OCI-LY3 (cell line): Measurements from ENCODE around the gene CYP4A22.

Source experiments
- H2AFZ ChIP-seq: fragments of 200-600, 300-600 bp; shearing (Covaris generic); 2 replicates; pipeline ENCODE4 v1.6.0; 2014; ENCODE audit warnings: antibody characterized with exemption, low read depth, low read length
- H3K27ac ChIP-seq: fragments of 200-600, 300-600 bp; sonication (generic); 2 replicates; pipeline ENCODE4 v1.5.1; 2014; ENCODE audit warnings: mild to moderate bottlenecking, low read length, moderate library complexity, mixed read lengths
- H3K27me3 ChIP-seq: fragments of 200-600, 300-600 bp; sonication (generic); 2 replicates; pipeline ENCODE4 v1.6.1; 2014; ENCODE audit warnings: low read depth, low read length, mixed read lengths
- H3K36me3 ChIP-seq: fragments of 200-600, 300-600 bp; sonication (generic); replicated peaks from 2 replicates; pipeline ENCODE3; 2014; ENCODE audit warnings: low read depth, low read length, mixed read lengths
- H3K4me1 ChIP-seq: fragments of 300-600, 200-600 bp; sonication (generic); 2 replicates; pipeline ENCODE4 v1.6.1; 2014; ENCODE audit warnings: low read length, mixed read lengths
- H3K4me2 ChIP-seq: fragments of 200-600, 300-600 bp; sonication (generic); 2 replicates; pipeline ENCODE4 v1.6.1; 2014; ENCODE audit warnings: low read length, mixed read lengths
- H3K4me3 ChIP-seq: fragments of 300-600, 200-600 bp; sonication (generic); 2 replicates; pipeline ENCODE4 v1.5.1; 2014; ENCODE audit warnings: antibody characterized with exemption, mild to moderate bottlenecking, low read length, moderate library complexity
- H3K79me2 ChIP-seq: fragments of 300-600, 200-600 bp; shearing (Covaris generic); 2 replicates; pipeline ENCODE4 v1.6.1; 2014; ENCODE audit warnings: mild to moderate bottlenecking, low read length, mixed read lengths
- H3K9ac ChIP-seq: fragments of 300-600, 200-600 bp; shearing (Covaris generic); 2 replicates; pipeline ENCODE4 v1.6.0; 2014; ENCODE audit warnings: mild to moderate bottlenecking, low read length, moderate library complexity
- H3K9me3 ChIP-seq: fragments of 200-600, 300-600 bp; shearing (Covaris generic); 2 replicates; pipeline ENCODE4 v1.6.1; 2014; ENCODE audit warnings: low read length, mixed read lengths; ENCODE audit not compliant: insufficient read depth
- H4K20me1 ChIP-seq: fragments of 200-600, 300-600 bp; sonication (generic); 2 replicates; pipeline ENCODE4 v1.6.1; 2016; ENCODE audit warnings: low read length, mixed read lengths; ENCODE audit not compliant: insufficient read depth
- CTCF ChIP-seq: fragments of 200-600, 300-600 bp; sonication (generic); IDR thresholded peaks from 2 replicates; pipeline ENCODE4 v1.5.1; 2014; ENCODE audit warnings: antibody characterized with exemption, low read length, low read depth
- EZH2phosphoT487 ChIP-seq: fragments of 200-600 bp; shearing (Covaris generic); IDR thresholded peaks from 2 replicates; pipeline ENCODE4 v1.6.1; 2018; ENCODE audit warnings: antibody characterized with exemption, mixed run types, low read depth

The CYP4A22 gene

GRCh38 chr1:47184822-47185677, 47.8 kb downstream of the CYP4A22 start:
- Histone ChIP-seq H2AFZ (no peak overlapping the region), H3K4me3 (no peak overlapping the region), H3K36me3 (no peaks in the 10 kb centered on the region), H3K27me3 (peaks cover 4% of the 10 kb centered on the region), H3K9ac (no peak overlapping the region), H3K4me2 (no peak overlapping the region), H3K79me2 (no peaks in the 10 kb centered on the region), H4K20me1 (no peaks in the 10 kb centered on the region), H3K27ac (no peak overlapping the region), H3K4me1 (no peaks in the 10 kb centered on the region), H3K9me3 (no peaks in the 10 kb centered on the region)
- TF ChIP-seq CTCF: no peak

- Histone ChIP-seq H3K4me1 (no peaks in the 10 kb centered on the region), H3K9ac (no peak overlapping the region), H2AFZ (no peak overlapping the region), H3K9me3 (no peaks in the 10 kb centered on the region), H3K27me3 (no peaks in the 10 kb centered on the region), H3K79me2 (no peaks in the 10 kb centered on the region), H3K4me3 (no peak overlapping the region), H3K4me2 (no peak overlapping the region), H3K36me3 (no peaks in the 10 kb centered on the region), H4K20me1 (no peaks in the 10 kb centered on the region), H3K27ac (no peak overlapping the region)
- no peak for TF ChIP-seq CTCF
- TF ChIP-seq EZH2phosphoT487: no peak
Observed at GRCh38 chr1:47186267-47187185, 49.3 kb downstream of the CYP4A22 start.

- Histone ChIP-seq H4K20me1 (no peaks in the 10 kb centered on the region), H3K36me3 (no peaks in the 10 kb centered on the region), H3K9ac (no peak overlapping the region), H2AFZ (no peak overlapping the region), H3K9me3 (no peaks in the 10 kb centered on the region), H3K4me2 (no peak overlapping the region), H3K4me3 (no peak overlapping the region), H3K4me1 (no peaks in the 10 kb centered on the region), H3K79me2 (no peaks in the 10 kb centered on the region), H3K27ac (no peak overlapping the region), H3K27me3 (no peaks in the 10 kb centered on the region)
- no peak for TF ChIP-seq CTCF
- no peak for TF ChIP-seq EZH2phosphoT487
Observed at GRCh38 chr1:47187231-47187925, 50.1 kb downstream of the CYP4A22 start.

GRCh38 chr1:47187926-47188250, 50.6 kb downstream of the CYP4A22 start:
- H3K79me2 ChIP-seq: no peaks in the 10 kb centered on the region
- H3K27ac ChIP-seq: no peak overlapping the region
- no peak overlapping the region for H3K4me3 ChIP-seq
- H4K20me1 ChIP-seq: no peaks in the 10 kb centered on the region
- no peak for TF ChIP-seq EZH2phosphoT487
- TF ChIP-seq CTCF: no peak
- no peak overlapping the region for H3K4me2 ChIP-seq
- H3K9ac ChIP-seq: no peak overlapping the region
- H3K36me3 ChIP-seq: no peaks in the 10 kb centered on the region
- H3K4me1 ChIP-seq: no peaks in the 10 kb centered on the region
- H3K27me3 ChIP-seq: no peaks in the 10 kb centered on the region
- no peak overlapping the region for H2AFZ ChIP-seq
- H3K9me3 ChIP-seq: no peaks in the 10 kb centered on the region
